ENCODE measurements around the gene ASXL1. TPM values are rescaled to one million over a fixed set of nuclear protein-coding genes. Genes with fewer than 3 reads are reported as not detected.

Gene ASXL1
- total and polyA plus RNA-seq, 4 experiments from 2014 or later = 8.8 to 127 (median 73.1) TPM

- H3K36me3 ChIP-seq (ENCODE audit: insufficient read depth, low read length) = peaks cover 54% of the 10 kb centered on the region
- Mint-ChIP-seq H3K4me3 (no peak overlapping the region), H3K36me3 (peaks cover 34 to 73% of the 10 kb centered on the region in 2 donors), H3K27me3 (no peaks in the 10 kb centered on the region), H3K9me3 (peaks cover 0 to 2% (median 0%) of the 10 kb centered on the region in 8 donors), H3K4me1 (peaks cover 0 to 14% (median 2%) of the 10 kb centered on the region in 4 donors), H3K27ac (peak overlapping the region in 5 of 7 donors; percentile 25 to 72 (median 46))
- H3K4me3 ChIP-seq (ENCODE audit: low read length in 2 of 2) = no peak overlapping the region
- intact Hi-C loops (cut with micrococcal nuclease) = no loop called here
- DNase-seq = no peak
- H3K27me3 ChIP-seq (ENCODE audit: insufficient read depth, low read length) = no peaks in the 10 kb centered on the region
- no peaks in the 10 kb centered on the region for H3K9me3 ChIP-seq (ENCODE audit: control insufficient read depth in 1 of 2, low read length in 2 of 2)
- H3K4me1 ChIP-seq (ENCODE audit: insufficient read depth, low read length) = no peaks in the 10 kb centered on the region
- H3K27ac ChIP-seq (ENCODE audit: low read depth, low read length) = no peak overlapping the region
- ChIA-PET CTCF (ENCODE audit: partially characterized antibody) (no interaction called here), POLR2A (ENCODE audit: partially characterized antibody) (no interaction called here)
Observed at GRCh38 chr20:32438331-32438858, 80.3 kb downstream of the ASXL1 start.

- no peaks in the 10 kb centered on the region for H3K27me3 Mint-ChIP-seq
- Histone ChIP-seq H3K27me3 (ENCODE audit: insufficient read depth, low read length) (no peaks in the 10 kb centered on the region), H3K36me3 (ENCODE audit: insufficient read depth, low read length) (peaks cover 45% of the 10 kb centered on the region), H3K4me3 (ENCODE audit: low read length in 2 of 2) (no peak overlapping the region), H3K27ac (ENCODE audit: low read depth, low read length) (no peak overlapping the region), H3K9me3 (ENCODE audit: control insufficient read depth in 1 of 2, low read length in 2 of 2) (no peaks in the 10 kb centered on the region), H3K4me1 (ENCODE audit: insufficient read depth, low read length) (no peaks in the 10 kb centered on the region)
- intact Hi-C loops (cut with micrococcal nuclease) = no loop called here
- H3K27ac Mint-ChIP-seq = peak overlapping the region in 3 of 7 donors; percentile 12 to 40 (median 30)
- H3K4me3 Mint-ChIP-seq = no peak overlapping the region
- peaks cover 0 to 2% (median 0%) of the 10 kb centered on the region in 8 donors for H3K9me3 Mint-ChIP-seq
- DNase-seq = no peak
- peaks cover 30 to 70% of the 10 kb centered on the region in 2 donors for H3K36me3 Mint-ChIP-seq
- ChIA-PET CTCF (ENCODE audit: partially characterized antibody) (interaction anchor here (0.9 kb wide), 1 partner anchor 29 kb away, joined by 3 read pairs; no protein-coding TSS in a partner anchor), POLR2A (ENCODE audit: partially characterized antibody) (interaction anchor here (1.4 kb wide), 1 partner anchor 10 kb away, joined by 5 read pairs; no protein-coding TSS in a partner anchor)
- H3K4me1 Mint-ChIP-seq = peaks cover 0 to 20% (median 5%) of the 10 kb centered on the region in 4 donors
Observed at GRCh38 chr20:32439132-32439829, 81.2 kb downstream of the ASXL1 start.

GRCh38 chr20:32440069-32440757 lies 82.1 kb downstream of the ASXL1 start:
- Histone ChIP-seq H3K9me3 (ENCODE audit: control insufficient read depth in 1 of 2, low read length in 2 of 2) (no peaks in the 10 kb centered on the region), H3K4me1 (ENCODE audit: insufficient read depth, low read length) (no peaks in the 10 kb centered on the region), H3K27me3 (ENCODE audit: insufficient read depth, low read length) (no peaks in the 10 kb centered on the region), H3K27ac (ENCODE audit: low read depth, low read length) (no peak overlapping the region), H3K4me3 (ENCODE audit: low read length in 2 of 2) (no peak overlapping the region), H3K36me3 (ENCODE audit: insufficient read depth, low read length) (peaks cover 45% of the 10 kb centered on the region)
- no peak for DNase-seq
- Mint-ChIP-seq H3K36me3 (peaks cover 25 to 72% of the 10 kb centered on the region in 2 donors), H3K27ac (peak overlapping the region; percentile 2 to 88 (median 48)), H3K27me3 (no peaks in the 10 kb centered on the region), H3K4me1 (peaks cover 3 to 20% (median 6%) of the 10 kb centered on the region in 4 donors), H3K9me3 (peaks cover 0 to 2% (median 0%) of the 10 kb centered on the region in 8 donors), H3K4me3 (no peak overlapping the region)
- intact Hi-C loops (cut with micrococcal nuclease) = loop anchor here (5.0 kb wide), 1 partner anchor 47 kb away; no protein-coding TSS in a partner anchor
- ChIA-PET CTCF (ENCODE audit: partially characterized antibody) (interaction anchor here (0.9 kb wide), 1 partner anchor 28 kb away, joined by 3 read pairs; no protein-coding TSS in a partner anchor), POLR2A (ENCODE audit: partially characterized antibody) (interaction anchor here (1.4 kb wide), 1 partner anchor 9 kb away, joined by 5 read pairs; no protein-coding TSS in a partner anchor)

DNA sequence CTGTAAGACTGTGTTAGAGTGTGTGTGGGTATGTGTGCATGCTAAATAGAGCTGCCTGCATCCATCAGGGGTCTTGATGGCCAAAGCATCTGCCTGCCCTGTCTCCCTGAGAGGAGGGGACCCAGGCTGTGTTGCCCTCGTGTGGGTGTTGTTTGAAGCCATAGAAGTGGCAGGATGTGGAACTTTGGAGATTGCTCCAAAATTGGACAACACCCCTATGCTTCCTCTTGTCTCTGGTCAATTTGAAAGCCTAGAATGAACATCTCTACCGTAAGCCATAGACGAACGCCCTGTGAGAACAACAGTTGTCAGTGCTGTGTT lies 82.6 kb downstream of the ASXL1 start:
- peaks cover 21 to 72% of the 10 kb centered on the region in 2 donors for H3K36me3 Mint-ChIP-seq
- H3K27ac Mint-ChIP-seq = peak overlapping the region; percentile 2 to 86 (median 49)
- CTCF ChIA-PET (ENCODE audit: partially characterized antibody) = no interaction called here

DNA sequence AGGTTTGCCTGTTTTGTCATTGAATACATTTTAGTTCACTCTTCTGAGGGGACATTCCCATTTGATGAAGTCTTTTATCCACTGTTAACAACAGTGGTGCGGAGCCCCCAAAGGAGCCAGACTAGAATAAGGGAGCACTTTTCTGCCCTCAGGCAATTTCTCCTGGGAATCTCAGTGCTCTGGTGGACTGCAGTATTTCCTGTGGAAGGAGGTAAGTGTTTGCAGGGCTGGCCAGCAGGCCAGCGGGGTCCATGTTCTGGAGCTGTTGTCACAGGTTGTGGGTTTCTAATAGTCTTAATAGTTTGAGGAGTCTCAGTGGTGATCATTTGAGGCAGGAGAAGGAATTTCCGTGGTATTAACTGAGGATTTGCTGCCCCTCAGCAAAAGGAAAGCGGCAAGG lies 83.5 kb downstream of the ASXL1 start:
- Histone ChIP-seq H3K36me3 (ENCODE audit: insufficient read depth, low read length) (peaks cover 33% of the 10 kb centered on the region), H3K27ac (ENCODE audit: low read depth, low read length) (no peak overlapping the region), H3K4me1 (ENCODE audit: insufficient read depth, low read length) (no peaks in the 10 kb centered on the region), H3K4me3 (ENCODE audit: low read length in 2 of 2) (no peak overlapping the region), H3K9me3 (ENCODE audit: control insufficient read depth in 1 of 2, low read length in 2 of 2) (no peaks in the 10 kb centered on the region), H3K27me3 (ENCODE audit: insufficient read depth, low read length) (no peaks in the 10 kb centered on the region)
- Mint-ChIP-seq H3K36me3 (peaks cover 15 to 65% of the 10 kb centered on the region in 2 donors), H3K27ac (peak overlapping the region in 3 of 7 donors; percentile 10 to 80 (median 12)), H3K4me3 (no peak overlapping the region), H3K9me3 (peaks cover 0 to 2% (median 0%) of the 10 kb centered on the region in 8 donors), H3K4me1 (peaks cover 7 to 24% (median 11%) of the 10 kb centered on the region in 4 donors), H3K27me3 (no peaks in the 10 kb centered on the region)
- POLR2A ChIA-PET (ENCODE audit: partially characterized antibody) = interaction anchor here (1.8 kb wide), 1 partner anchor 82 kb away, joined by 4 read pairs; no protein-coding TSS in a partner anchor
- CTCF ChIA-PET (ENCODE audit: partially characterized antibody) = no interaction called here
- intact Hi-C loops (cut with micrococcal nuclease) = loop anchor here (5.0 kb wide), 1 partner anchor 46 kb away; no protein-coding TSS in a partner anchor
- no peak for DNase-seq

More for the DNA sequence above, 82.6 kb downstream of the ASXL1 start:
- Mint-ChIP-seq H3K4me1 (peaks cover 7 to 20% (median 10%) of the 10 kb centered on the region in 4 donors), H3K4me3 (no peak overlapping the region), H3K9me3 (peaks cover 0 to 2% (median 0%) of the 10 kb centered on the region in 8 donors), H3K27me3 (no peaks in the 10 kb centered on the region)
- peaks cover 40% of the 10 kb centered on the region for H3K36me3 ChIP-seq (ENCODE audit: insufficient read depth, low read length)
- H3K9me3 ChIP-seq (ENCODE audit: control insufficient read depth in 1 of 2, low read length in 2 of 2) = no peaks in the 10 kb centered on the region
- no peaks in the 10 kb centered on the region for H3K27me3 ChIP-seq (ENCODE audit: insufficient read depth, low read length)
- no peak overlapping the region for H3K27ac ChIP-seq (ENCODE audit: low read depth, low read length)
- no peaks in the 10 kb centered on the region for H3K4me1 ChIP-seq (ENCODE audit: insufficient read depth, low read length)
- POLR2A ChIA-PET (ENCODE audit: partially characterized antibody) = no interaction called here
- no peak overlapping the region for H3K4me3 ChIP-seq (ENCODE audit: low read length in 2 of 2)
- no peak for DNase-seq
- intact Hi-C loops (cut with micrococcal nuclease) = loop anchor here (5.0 kb wide), 1 partner anchor 47 kb away; no protein-coding TSS in a partner anchor

DNA sequence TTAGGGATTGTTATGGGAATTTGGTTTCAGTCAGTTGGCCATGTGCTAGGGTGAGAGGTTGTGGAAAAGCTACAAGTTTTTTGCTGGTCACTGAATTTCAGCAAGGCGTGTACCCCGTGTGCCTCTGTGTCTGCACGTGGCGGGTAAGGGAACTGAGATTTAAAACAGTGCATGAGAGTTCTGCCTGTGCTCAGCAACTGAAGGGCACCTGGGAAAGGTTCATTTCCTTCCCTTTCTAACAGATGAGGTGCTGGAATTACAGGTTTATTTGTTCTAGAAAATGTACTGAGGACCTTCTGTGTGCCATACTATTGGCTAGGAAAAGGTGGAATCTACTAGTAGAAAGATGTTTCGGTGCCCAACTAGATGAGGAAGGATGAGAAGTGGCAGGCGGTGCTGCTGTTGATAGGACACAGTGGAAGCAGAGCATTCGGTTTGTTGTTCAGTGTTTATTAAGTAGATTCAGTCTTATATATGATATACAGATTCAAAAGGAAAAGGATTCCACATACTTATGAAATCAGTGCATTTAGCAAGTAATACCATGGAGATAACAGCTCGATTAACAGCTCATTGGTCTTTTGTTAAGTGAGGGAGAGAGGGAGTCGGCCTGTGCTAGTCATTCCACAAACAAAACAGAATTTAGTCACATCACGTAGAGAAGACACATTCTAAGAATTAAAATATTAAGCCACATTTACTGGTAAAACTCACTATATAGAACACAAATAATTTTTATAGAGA lies 84.7 kb downstream of the ASXL1 start:
- Histone ChIP-seq H3K9me3 (ENCODE audit: control insufficient read depth in 1 of 2, low read length in 2 of 2) (no peaks in the 10 kb centered on the region), H3K27ac (ENCODE audit: low read depth, low read length) (no peak overlapping the region), H3K36me3 (ENCODE audit: insufficient read depth, low read length) (peaks cover 30% of the 10 kb centered on the region), H3K4me1 (ENCODE audit: insufficient read depth, low read length) (no peaks in the 10 kb centered on the region), H3K27me3 (ENCODE audit: insufficient read depth, low read length) (no peaks in the 10 kb centered on the region), H3K4me3 (ENCODE audit: low read length in 2 of 2) (no peak overlapping the region)
- CTCF ChIA-PET (ENCODE audit: partially characterized antibody) = no interaction called here
- intact Hi-C loops (cut with micrococcal nuclease) = loop anchor here (5.0 kb wide), 1 partner anchor 44 kb away; no protein-coding TSS in a partner anchor
- peaks cover 15 to 65% of the 10 kb centered on the region in 2 donors for H3K36me3 Mint-ChIP-seq
- H3K4me3 Mint-ChIP-seq = no peak overlapping the region
- peak overlapping the region; percentile 36 to 77 (median 58) for H3K27ac Mint-ChIP-seq
- H3K9me3 Mint-ChIP-seq = no peaks in the 10 kb centered on the region
- no peaks in the 10 kb centered on the region for H3K27me3 Mint-ChIP-seq
- peaks cover 7 to 28% (median 13%) of the 10 kb centered on the region in 4 donors for H3K4me1 Mint-ChIP-seq
- POLR2A ChIA-PET (ENCODE audit: partially characterized antibody) = interaction anchor here (0.6 to 1.8 kb wide), 2 partner anchors 84 to 210 kb away, joined by 3 to 4 read pairs; no protein-coding TSS in a partner anchor
- DNase-seq = no peak

All from CD4-positive, alpha-beta memory T cell (primary cell).